ENCODE results near the gene PRR5L. TPM values are rescaled to one million over a fixed set of nuclear protein-coding genes. Genes with fewer than 3 reads are reported as not detected.

PRR5L gene
- total RNA-seq, 1 donor: 57.0 TPM

DNA sequence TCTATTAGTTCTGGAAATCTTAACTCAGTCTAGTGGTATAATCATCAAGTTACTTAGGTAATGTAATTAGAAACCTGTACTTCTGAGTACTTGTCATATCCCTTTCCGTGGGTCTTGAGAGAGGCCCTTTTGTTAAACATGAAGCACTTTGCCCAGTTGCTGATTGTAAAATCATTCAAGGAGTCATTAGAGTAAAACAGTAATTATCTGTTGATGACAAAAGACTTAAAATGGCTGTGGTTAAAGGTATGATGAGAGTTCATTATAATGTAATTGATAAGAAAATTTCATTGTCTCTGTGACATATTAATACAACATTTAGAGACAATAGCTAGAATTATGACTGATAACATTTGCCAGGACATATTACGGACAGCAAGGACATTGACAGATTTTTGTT, 34.3 kb downstream of the PRR5L start:
- no peak overlapping the region for H3K4me3 ChIP-seq (ENCODE audit: low read depth, low read length)
- TF ChIP-seq, protein P1, sequence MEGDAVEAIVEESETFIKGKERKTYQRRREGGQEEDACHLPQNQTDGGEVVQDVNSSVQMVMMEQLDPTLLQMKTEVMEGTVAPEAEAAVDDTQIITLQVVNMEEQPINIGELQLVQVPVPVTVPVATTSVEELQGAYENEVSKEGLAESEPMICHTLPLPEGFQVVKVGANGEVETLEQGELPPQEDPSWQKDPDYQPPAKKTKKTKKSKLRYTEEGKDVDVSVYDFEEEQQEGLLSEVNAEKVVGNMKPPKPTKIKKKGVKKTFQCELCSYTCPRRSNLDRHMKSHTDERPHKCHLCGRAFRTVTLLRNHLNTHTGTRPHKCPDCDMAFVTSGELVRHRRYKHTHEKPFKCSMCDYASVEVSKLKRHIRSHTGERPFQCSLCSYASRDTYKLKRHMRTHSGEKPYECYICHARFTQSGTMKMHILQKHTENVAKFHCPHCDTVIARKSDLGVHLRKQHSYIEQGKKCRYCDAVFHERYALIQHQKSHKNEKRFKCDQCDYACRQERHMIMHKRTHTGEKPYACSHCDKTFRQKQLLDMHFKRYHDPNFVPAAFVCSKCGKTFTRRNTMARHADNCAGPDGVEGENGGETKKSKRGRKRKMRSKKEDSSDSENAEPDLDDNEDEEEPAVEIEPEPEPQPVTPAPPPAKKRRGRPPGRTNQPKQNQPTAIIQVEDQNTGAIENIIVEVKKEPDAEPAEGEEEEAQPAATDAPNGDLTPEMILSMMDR (IDR thresholded peaks at IDR 0.05; ENCODE audit: insufficient read depth, low read depth, low read length): no peak

DNA sequence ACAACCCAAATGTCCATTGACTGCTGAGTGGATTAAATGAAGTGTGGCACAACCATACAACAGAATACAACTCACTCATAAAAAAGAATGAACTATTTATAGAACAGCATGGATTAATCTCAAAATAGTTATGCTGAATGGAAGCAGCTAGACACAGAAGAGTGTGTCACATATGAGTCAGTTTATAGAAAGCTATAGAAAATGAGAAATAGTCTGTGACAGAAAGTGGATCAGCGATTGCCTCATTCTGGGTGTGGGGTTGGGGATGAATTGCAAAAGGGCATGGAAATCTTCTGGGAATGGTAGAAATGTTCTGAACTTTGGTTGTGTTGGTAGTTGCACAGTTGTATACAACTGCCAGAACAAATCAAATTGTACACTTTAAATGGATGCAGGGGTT, 37.4 kb downstream of the PRR5L start:
- DNase-seq (ENCODE audit: low read depth): peak; percentile 41
- H3K4me3 ChIP-seq (ENCODE audit: low read depth, low read length): no peak overlapping the region
- TF ChIP-seq, protein P1 (IDR thresholded peaks at IDR 0.05; ENCODE audit: insufficient read depth, low read depth, low read length): no peak

More for the DNA sequence above, 34.3 kb downstream of the PRR5L start:
- no peak for DNase-seq (ENCODE audit: low read depth)

DNA sequence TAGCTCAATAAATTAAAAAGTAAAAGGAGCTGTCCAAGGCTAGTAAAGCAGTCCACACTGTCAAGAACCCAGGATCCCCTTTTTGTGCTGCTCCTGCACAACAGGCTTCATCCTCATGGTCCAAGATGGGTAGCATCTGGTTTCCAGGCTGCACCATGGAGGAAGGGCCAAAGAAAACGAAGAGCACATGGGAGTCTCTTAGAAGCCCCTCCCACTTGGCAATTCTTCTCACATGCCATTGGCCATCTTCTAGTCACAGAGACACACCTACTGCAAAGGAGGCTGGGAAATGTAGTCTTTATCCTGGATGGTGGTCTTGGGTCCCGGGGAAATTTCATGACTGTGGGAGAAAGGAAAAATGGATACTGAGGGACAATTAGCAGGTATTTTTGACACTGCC, 37.8 kb downstream of the PRR5L start:
- no peak overlapping the region for H3K4me3 ChIP-seq (ENCODE audit: low read depth, low read length)
- TF ChIP-seq, protein P1 (IDR thresholded peaks at IDR 0.05; ENCODE audit: insufficient read depth, low read depth, low read length): no peak
- peak; percentile 43 for DNase-seq (ENCODE audit: low read depth)

DNA sequence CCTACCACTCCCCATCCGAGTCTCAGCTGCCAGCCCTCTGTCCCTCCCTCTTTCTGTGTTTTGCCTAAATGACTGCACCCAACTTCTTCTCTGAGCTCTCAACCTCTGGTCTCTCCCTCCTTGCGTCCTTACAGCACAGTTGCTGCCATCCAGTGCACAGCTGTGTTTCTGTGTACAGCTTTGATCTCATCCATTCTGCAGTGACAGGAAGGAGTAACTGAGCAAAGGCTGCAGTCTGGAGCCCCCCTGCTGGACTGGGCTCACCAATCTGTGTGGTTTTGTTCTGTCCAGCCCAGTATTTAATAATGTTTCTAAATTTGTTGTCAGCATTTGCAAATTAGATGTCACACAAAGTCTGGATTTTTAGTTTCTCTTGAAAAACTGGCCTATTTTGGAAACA, 43.8 kb downstream of the PRR5L start:
- TF ChIP-seq, protein P1 (IDR thresholded peaks at IDR 0.05; ENCODE audit: insufficient read depth, low read depth, low read length): no peak
- H3K4me3 ChIP-seq (ENCODE audit: low read depth, low read length): no peak overlapping the region
- no peak for DNase-seq (ENCODE audit: low read depth)

- no peak overlapping the region for H3K4me3 ChIP-seq (ENCODE audit: low read depth, low read length)
- DNase-seq (ENCODE audit: low read depth): no peak
- TF ChIP-seq, protein P1 (IDR thresholded peaks at IDR 0.05; ENCODE audit: insufficient read depth, low read depth, low read length): no peak
Measured at GRCh38 chr11:36340897-36341296, 44.8 kb downstream of the PRR5L start.

DNA sequence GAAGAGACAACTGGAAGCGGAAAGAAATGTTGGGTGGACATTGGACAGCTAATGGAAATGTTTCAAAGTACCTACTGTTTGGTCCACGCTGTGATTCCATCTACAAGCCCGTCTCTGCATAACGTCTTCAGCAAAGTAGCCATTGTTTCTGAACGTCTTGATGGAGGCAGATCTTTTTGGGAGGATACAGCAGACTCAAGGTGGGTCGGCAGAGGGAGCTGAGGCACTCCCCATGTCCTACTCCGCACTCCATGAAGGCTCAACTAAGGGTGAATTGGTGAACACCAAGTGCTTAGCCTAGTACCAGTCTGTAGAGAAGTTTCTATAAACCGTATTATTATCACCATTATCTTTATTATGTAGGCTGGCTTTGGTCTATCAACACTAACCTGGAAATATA, 45.8 kb downstream of the PRR5L start:
- TF ChIP-seq, protein P1 (IDR thresholded peaks at IDR 0.05; ENCODE audit: insufficient read depth, low read depth, low read length): no peak
- no peak overlapping the region for H3K4me3 ChIP-seq (ENCODE audit: low read depth, low read length)
- DNase-seq (ENCODE audit: low read depth): no peak

- H3K4me3 ChIP-seq (ENCODE audit: low read depth, low read length): no peak overlapping the region
- no peak for DNase-seq (ENCODE audit: low read depth)
- TF ChIP-seq, protein P1 (IDR thresholded peaks at IDR 0.05; ENCODE audit: insufficient read depth, low read depth, low read length): no peak
Measured at GRCh38 chr11:36342327-36342726, 46.2 kb downstream of the PRR5L start.

Data from fibroblast of villous mesenchyme (primary cell).